Measurements from ENCODE around the gene ABCF2.

DNA sequence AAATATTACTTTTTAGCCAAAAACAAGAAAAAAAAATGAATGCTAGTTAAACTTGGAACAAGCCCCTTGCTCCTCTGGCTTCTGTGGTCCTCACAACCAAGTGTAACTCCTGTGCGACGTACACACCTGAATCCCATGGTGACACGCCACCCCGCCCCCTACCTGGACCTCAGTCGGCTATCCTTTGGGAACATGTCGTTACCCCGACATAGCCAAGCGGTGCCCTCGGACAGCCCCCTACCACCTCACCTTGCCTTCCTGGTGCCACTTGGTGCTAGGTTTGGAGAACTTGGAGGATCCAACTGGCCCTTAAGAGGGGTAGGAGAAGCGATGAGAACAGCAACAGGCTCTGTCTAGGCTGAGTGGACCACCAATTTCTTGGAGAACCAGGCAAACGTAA, 33.5 kb upstream of the ABCF2 start:
- TF ChIP-seq EZH2 (IDR thresholded peaks at IDR 0.05; ENCODE audit: borderline replicate concordance, low read length) = no peak
- TF ChIP-seq, protein P1, sequence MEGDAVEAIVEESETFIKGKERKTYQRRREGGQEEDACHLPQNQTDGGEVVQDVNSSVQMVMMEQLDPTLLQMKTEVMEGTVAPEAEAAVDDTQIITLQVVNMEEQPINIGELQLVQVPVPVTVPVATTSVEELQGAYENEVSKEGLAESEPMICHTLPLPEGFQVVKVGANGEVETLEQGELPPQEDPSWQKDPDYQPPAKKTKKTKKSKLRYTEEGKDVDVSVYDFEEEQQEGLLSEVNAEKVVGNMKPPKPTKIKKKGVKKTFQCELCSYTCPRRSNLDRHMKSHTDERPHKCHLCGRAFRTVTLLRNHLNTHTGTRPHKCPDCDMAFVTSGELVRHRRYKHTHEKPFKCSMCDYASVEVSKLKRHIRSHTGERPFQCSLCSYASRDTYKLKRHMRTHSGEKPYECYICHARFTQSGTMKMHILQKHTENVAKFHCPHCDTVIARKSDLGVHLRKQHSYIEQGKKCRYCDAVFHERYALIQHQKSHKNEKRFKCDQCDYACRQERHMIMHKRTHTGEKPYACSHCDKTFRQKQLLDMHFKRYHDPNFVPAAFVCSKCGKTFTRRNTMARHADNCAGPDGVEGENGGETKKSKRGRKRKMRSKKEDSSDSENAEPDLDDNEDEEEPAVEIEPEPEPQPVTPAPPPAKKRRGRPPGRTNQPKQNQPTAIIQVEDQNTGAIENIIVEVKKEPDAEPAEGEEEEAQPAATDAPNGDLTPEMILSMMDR (IDR thresholded peaks at IDR 0.05; ENCODE audit: low read length) = no peak
